Esophagus squamous epithelium (tissue), 4 donors: ENCODE data around the gene CHD2.

Experiments used
- CTCF ChIP-seq, 6 experiments: fragments of 450-650 bp in 4 of 6; fragments of 200-600 bp in 2 of 6; sonication (generic) in 2 of 6; IDR thresholded peaks; one replicate each; pipeline ENCODE4 v1.5.1; 2016 to 2019; ENCODE audit warnings: antibody characterized with exemption in 6 of 6, mild to moderate bottlenecking in 4 of 6, moderate library complexity in 4 of 6
- POLR2A ChIP-seq, 4 donors: fragments of 450-650 bp; IDR thresholded peaks; one replicate each; pipeline ENCODE4 v1.6.1; 2017; ENCODE audit warnings: antibody characterized with exemption in 4 of 4, mild to moderate bottlenecking in 4 of 4, moderate library complexity in 3 of 4

GRCh38 chr15:93001881-93002280 lies 101.8 kb downstream of the CHD2 start:
- TF ChIP-seq CTCF (IDR thresholded peaks at IDR 0.05) (no peak), POLR2A (IDR thresholded peaks at IDR 0.05) (no peak)
